Thyroid gland (tissue), 4 donors: ENCODE data around the gene FNDC3B.

Experiments used
- CTCF ChIP-seq, 6 experiments: fragments of 200-600 bp in 3 of 6; fragments of 450-650 bp in 3 of 6; sonication (generic) in 3 of 6; IDR thresholded peaks; one replicate each; pipeline ENCODE4 v1.5.1; 2016 to 2019; ENCODE audit warnings: antibody characterized with exemption in 6 of 6, mild to moderate bottlenecking in 2 of 6, inconsistent platforms in 1 of 6, moderate library complexity in 1 of 6
- POLR2A ChIP-seq, 2 donors: fragments of 450-650 bp; IDR thresholded peaks; one replicate each; pipeline ENCODE4 v1.6.1; 2017; ENCODE audit warnings: antibody characterized with exemption in 2 of 2, mild to moderate bottlenecking in 2 of 2, moderate library complexity in 1 of 2

DNA sequence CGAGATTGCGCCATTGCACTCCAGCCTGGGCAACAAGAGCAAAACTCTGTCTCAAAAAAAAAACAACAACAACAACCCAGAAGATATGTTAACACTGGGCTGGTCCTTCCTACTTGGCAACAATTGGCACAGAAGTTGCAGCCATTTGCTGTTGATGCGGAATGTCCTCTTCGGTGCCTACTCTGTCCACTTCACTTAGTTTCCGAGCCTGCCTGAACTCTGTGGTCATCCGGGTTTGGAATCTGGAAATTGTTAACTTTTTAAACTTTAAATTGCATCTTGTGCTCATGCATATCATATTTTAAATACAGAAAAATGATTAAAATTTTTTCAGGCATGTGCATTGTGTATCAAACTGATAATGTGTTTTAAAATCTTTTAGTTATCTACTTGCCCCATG, 81.5 kb downstream of the FNDC3B start:
- no peak for TF ChIP-seq CTCF (IDR thresholded peaks at IDR 0.05)
- no peak for TF ChIP-seq POLR2A (IDR thresholded peaks at IDR 0.05)
